H9 (cell line): Measurements from ENCODE around the gene AVL9. TPM values are rescaled to one million over a fixed set of nuclear protein-coding genes. Genes with fewer than 3 reads are reported as not detected.

Experiments
- DNase-seq: peaks from one replicate; pipeline ENCODE4 v3.0.0-alpha.2; 2017
- H2AFZ ChIP-seq: one replicate; pipeline ENCODE4 v1.6.1; 2013; ENCODE audit warnings: mild to moderate bottlenecking, low read length, control low read depth, moderate library complexity
- H2AK5ac ChIP-seq: 2 replicates; pipeline ENCODE4 v1.6.1; 2013; ENCODE audit warnings: low read length, control low read depth, mixed read lengths; ENCODE audit not compliant: insufficient read length
- H2BK120ac ChIP-seq: one replicate; pipeline ENCODE4 v1.6.1; 2013; ENCODE audit warnings: low read depth, mild to moderate bottlenecking, low read length, control low read depth, inconsistent platforms; ENCODE audit not compliant: poor library complexity, severe bottlenecking
- H2BK12ac ChIP-seq: 2 replicates; pipeline ENCODE4 v1.6.1; 2013; ENCODE audit warnings: low read length, control low read depth, mixed read lengths, low read depth; ENCODE audit not compliant: insufficient read length
- H2BK15ac ChIP-seq: 2 replicates; pipeline ENCODE4 v1.6.1; 2013; ENCODE audit warnings: low read depth, low read length, control low read depth
- H2BK20ac ChIP-seq: one replicate; pipeline ENCODE4 v1.6.1; 2013; ENCODE audit warnings: low read depth, mild to moderate bottlenecking, low read length, control low read depth, inconsistent platforms; ENCODE audit not compliant: poor library complexity, severe bottlenecking
- H2BK5ac ChIP-seq: 2 replicates; pipeline ENCODE4 v1.6.1; 2013; ENCODE audit warnings: low read length, control low read depth, mixed read lengths; ENCODE audit not compliant: insufficient read length
- H3K14ac ChIP-seq: 2 replicates; pipeline ENCODE4 v1.6.1; 2013; ENCODE audit warnings: low read length, control low read depth; ENCODE audit not compliant: insufficient read depth
- H3K18ac ChIP-seq: 2 replicates; pipeline ENCODE4 v1.6.1; 2013; ENCODE audit warnings: low read depth, mild to moderate bottlenecking, mixed read lengths, low read length, control low read depth; ENCODE audit not compliant: insufficient read length
- H3K23ac ChIP-seq: 2 replicates; pipeline ENCODE4 v1.6.1; 2013; ENCODE audit warnings: low read length, control low read depth, mixed read lengths, low read depth; ENCODE audit not compliant: insufficient read length
- H3K23me2 ChIP-seq: 2 replicates; pipeline ENCODE4 v1.6.1; 2013; ENCODE audit warnings: low read depth, mild to moderate bottlenecking, mixed read lengths, low read length, control low read depth; ENCODE audit not compliant: insufficient read length, poor library complexity, severe bottlenecking
- H3K27ac ChIP-seq: 2 replicates; pipeline ENCODE4 v1.5.1; 2013; ENCODE audit warnings: low read length, control low read depth, mixed read lengths, low read depth; ENCODE audit not compliant: insufficient read length
- H3K27me3 ChIP-seq: 2 replicates; pipeline ENCODE4 v1.6.1; 2013; ENCODE audit warnings: low read length, control low read depth, inconsistent platforms; ENCODE audit not compliant: insufficient read depth
- H3K4ac ChIP-seq: 2 replicates; pipeline ENCODE4 v1.6.1; 2013; ENCODE audit warnings: low read depth, mild to moderate bottlenecking, control low read depth, inconsistent platforms, low read length, moderate library complexity
- H3K4me1 ChIP-seq: 2 replicates; pipeline ENCODE4 v1.6.1; 2013; ENCODE audit warnings: low read length, control low read depth, inconsistent platforms; ENCODE audit not compliant: insufficient read depth
- H3K4me2 ChIP-seq: 2 replicates; pipeline ENCODE4 v1.6.1; 2013; ENCODE audit warnings: low read length, control low read depth, mixed read lengths; ENCODE audit not compliant: insufficient read length, insufficient read depth
- H3K56ac ChIP-seq: 2 replicates; pipeline ENCODE4 v1.6.1; 2013; ENCODE audit warnings: low read depth, mild to moderate bottlenecking, mixed read lengths, low read length, control low read depth; ENCODE audit not compliant: insufficient read length
- H3K79me1 ChIP-seq: 2 replicates; pipeline ENCODE4 v1.6.1; 2013; ENCODE audit warnings: low read depth, mild to moderate bottlenecking, moderate library complexity, low read length, control low read depth, inconsistent platforms; ENCODE audit not compliant: insufficient read depth, poor library complexity, severe bottlenecking
- H3K79me2 ChIP-seq: 2 replicates; pipeline ENCODE4 v1.6.1; 2013; ENCODE audit warnings: low read length, control low read depth, inconsistent platforms; ENCODE audit not compliant: insufficient read depth
- H3K9ac ChIP-seq: 2 replicates; pipeline ENCODE4 v1.6.1; 2013; ENCODE audit warnings: low read length, control low read depth, mixed read lengths; ENCODE audit not compliant: insufficient read length; ENCODE audit errors: extremely low read depth
- H3K9me3 ChIP-seq: one replicate; pipeline ENCODE4 v1.6.1; 2013; ENCODE audit warnings: low read depth, low read length, inconsistent platforms; ENCODE audit not compliant: control insufficient read depth
- H3T11ph ChIP-seq: one replicate; pipeline ENCODE4 v1.6.1; 2013; ENCODE audit warnings: mild to moderate bottlenecking, low read length, control low read depth, inconsistent platforms
- H4K20me1 ChIP-seq: one replicate; pipeline ENCODE4 v1.6.1; 2013; ENCODE audit not compliant: control insufficient read depth, insufficient read length, insufficient read depth
- H4K5ac ChIP-seq: 2 replicates; pipeline ENCODE4 v1.6.1; 2013; ENCODE audit warnings: low read depth, mild to moderate bottlenecking, mixed read lengths, low read length, control low read depth; ENCODE audit not compliant: insufficient read length
- H4K8ac ChIP-seq: replicated peaks from 2 replicates; pipeline ENCODE4 v1.6.1; 2013; ENCODE audit warnings: low read length, control low read depth, mixed read lengths, low read depth; ENCODE audit not compliant: insufficient read length
- H4K91ac ChIP-seq: 2 replicates; pipeline ENCODE4 v1.6.1; 2013; ENCODE audit warnings: low read depth, mild to moderate bottlenecking, moderate library complexity, mixed read lengths, low read length, control low read depth; ENCODE audit not compliant: insufficient read length
- H3K27ac Mint-ChIP-seq, 3 experiments: 2 replicates in 2 of 3; 3 replicates in 1 of 3; pipeline ENCODE4 v1.8.0; 2020 to 2021; ENCODE audit warnings: mixed read lengths in 3 of 3, mild to moderate bottlenecking in 1 of 3, moderate library complexity in 1 of 3
- H3K27me3 Mint-ChIP-seq: 2 replicates; pipeline ENCODE4 v1.8.0; 2021; ENCODE audit warnings: low read depth, mild to moderate bottlenecking, moderate library complexity, mixed read lengths
- H3K36me3 Mint-ChIP-seq, 3 experiments: 2 replicates in 2 of 3; 3 replicates in 1 of 3; pipeline ENCODE4 v1.8.0; 2020 to 2021; ENCODE audit warnings: low read depth in 3 of 3, mixed read lengths in 3 of 3; ENCODE audit not compliant: insufficient read depth in 1 of 3
- H3K4me1 Mint-ChIP-seq, 2 experiments: 2 replicates each; pipeline ENCODE4 v1.8.0; 2020; ENCODE audit warnings: mixed read lengths in 2 of 2
- H3K4me3 Mint-ChIP-seq, 2 experiments: 2 replicates in 1 of 2; 3 replicates in 1 of 2; pipeline ENCODE4 v1.8.0; 2020 to 2021; ENCODE audit warnings: mild to moderate bottlenecking in 2 of 2, mixed read lengths in 2 of 2, moderate library complexity in 1 of 2
- H3K9me3 Mint-ChIP-seq, 2 experiments: 2 replicates in 1 of 2; 3 replicates in 1 of 2; pipeline ENCODE4 v1.8.0; 2020; ENCODE audit warnings: mild to moderate bottlenecking in 2 of 2, mixed read lengths in 2 of 2, moderate library complexity in 1 of 2
- CTCF ChIP-seq: fragments of 200-600 bp; sonication (generic); conservative IDR thresholded peaks from 3 replicates; pipeline ENCODE4 v1.8.0; 2021; ENCODE audit warnings: antibody characterized with exemption, mild to moderate bottlenecking
- WGBS: extraction: QIAGEN DNeasy Blood & Tissue Kit; methylation state at CpG from one replicate; pipeline ENCODE4 v1.1.7; 2013; ENCODE audit warnings: missing lambda C conversion rate, low lambda C conversion rate, mixed read lengths; ENCODE audit not compliant: insufficient read length; ENCODE audit errors: extremely low coverage; 5-methylcytosine and 5-hydroxymethylcytosine counted together
- total RNA-seq: library from RNA; stranded (reverse); gene quantifications from 2 replicates; pipeline ENCODE4 v1.2.1, GENCODE V29; 2021

The AVL9 gene
- total RNA-seq, 1 experiment from 2014 or later: 38.7 TPM

- Histone ChIP-seq H3K9ac (no peak overlapping the region), H2BK20ac (no peak overlapping the region), H3K79me2 (peaks cover 2% of the 10 kb centered on the region; the same call in 1 of the 2 replicates), H3K27me3 (no peaks in the 10 kb centered on the region), H3K79me1 (peaks cover 3% of the 10 kb centered on the region), H2AK5ac (no peak overlapping the region), H2BK5ac (no peak overlapping the region), H4K5ac (no peak overlapping the region), H2BK12ac (no peak overlapping the region), H3K14ac (no peak overlapping the region), H4K8ac (no peak overlapping the region), H3K27ac (no peak overlapping the region), H2AFZ (no peak overlapping the region), H4K91ac (no peak overlapping the region), H3K23ac (no peak overlapping the region), H2BK15ac (no peak overlapping the region), H3K23me2 (no peaks in the 10 kb centered on the region), H3K18ac (no peak overlapping the region), H3K56ac (no peak overlapping the region), H4K20me1 (no peaks in the 10 kb centered on the region), H3K9me3 (no peaks in the 10 kb centered on the region), H2BK120ac (no peak overlapping the region), H3K4me2 (no peak overlapping the region), H3T11ph (no peak overlapping the region), H3K4ac (no peak overlapping the region), H3K4me1 (peaks cover 8% of the 10 kb centered on the region; the same call in 1 of the 2 replicates)
- no CpG with 5 or more reads among the region's 4 CpGs for WGBS
- DNase-seq: no peak
- no peak for TF ChIP-seq CTCF
- Mint-ChIP-seq H3K4me3 (no peak overlapping the region), H3K36me3 (no peaks in the 10 kb centered on the region; a peak in 2 of 7 replicates), H3K27ac (no peak overlapping the region), H3K4me1 (peaks cover 13 to 17% of the 10 kb centered on the region in 2 experiments), H3K27me3 (no peaks in the 10 kb centered on the region), H3K9me3 (no peaks in the 10 kb centered on the region)
Observed at GRCh38 chr7:32535162-32535702, 39.9 kb downstream of the AVL9 start.
